ENCODE data around the gene SOAT1.

Gene SOAT1

DNA sequence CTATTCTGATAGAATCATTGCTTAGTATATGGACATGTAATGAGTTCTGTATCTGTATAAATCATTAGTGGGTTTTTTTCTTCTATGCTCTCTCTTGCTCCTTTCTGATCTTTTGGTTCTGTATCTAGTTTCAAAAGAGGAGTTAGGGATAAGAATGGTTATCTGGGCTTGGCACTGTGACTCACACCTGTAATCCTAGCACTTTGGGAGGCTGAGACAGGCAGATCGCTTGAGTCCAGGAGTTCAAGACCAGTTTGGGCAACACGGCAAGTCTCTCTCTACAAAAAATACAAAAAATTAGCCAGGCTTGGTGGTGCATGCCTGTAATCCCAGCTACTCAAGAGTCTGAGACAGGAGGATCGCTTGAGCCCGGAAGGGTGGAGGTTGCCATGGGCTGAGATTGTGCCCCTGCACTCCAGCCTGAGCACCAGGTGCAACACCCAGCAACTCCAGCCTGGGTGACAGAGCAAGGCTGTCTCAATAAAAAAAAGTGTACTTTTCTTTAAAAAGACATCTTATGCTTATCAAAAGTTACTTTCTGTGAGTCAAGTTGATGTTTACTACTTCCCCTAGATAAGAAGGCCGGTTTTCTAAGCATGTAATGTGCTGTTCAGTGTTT lies 44.5 kb downstream of the SOAT1 start:
- Histone ChIP-seq H3K27me3 (ENCODE audit: control insufficient read depth, low read length) (no peaks in the 10 kb centered on the region), H4K20me1 (ENCODE audit: control insufficient read depth, insufficient read depth, low read depth, low read length) (no peaks in the 10 kb centered on the region), H3K27ac (ENCODE audit: low read depth, low read length) (no peak overlapping the region), H3K4me2 (ENCODE audit: low read length) (no peak overlapping the region), H3K36me3 (ENCODE audit: control insufficient read depth, low read length) (peaks cover 26% of the 10 kb centered on the region), H3K4me1 (ENCODE audit: control insufficient read depth, low read length) (peaks cover 14% of the 10 kb centered on the region), H3F3A (ENCODE audit: control insufficient read depth, insufficient read depth) (no peaks in the 10 kb centered on the region), H3K79me2 (ENCODE audit: control insufficient read depth, low read length) (no peaks in the 10 kb centered on the region), H3K9me3 (ENCODE audit: control insufficient read depth, insufficient read depth, low read length) (no peaks in the 10 kb centered on the region), H3K4me3 (ENCODE audit: low read length) (no peak overlapping the region), H3K9me2 (replicated peaks; ENCODE audit: control insufficient read depth, low read length) (no peaks in the 10 kb centered on the region)
- TF ChIP-seq CTCF (IDR thresholded peaks at IDR 0.05; ENCODE audit: low read depth, low read length, poor library complexity, severe bottlenecking) (no peak), EZH2phosphoT487 (IDR thresholded peaks at IDR 0.05; ENCODE audit: borderline replicate concordance, low read length) (no peak)

- Histone ChIP-seq H3K36me3 (ENCODE audit: control insufficient read depth, low read length) (peaks cover 32% of the 10 kb centered on the region), H3K9me2 (replicated peaks; ENCODE audit: control insufficient read depth, low read length) (no peaks in the 10 kb centered on the region), H3K27ac (ENCODE audit: low read depth, low read length) (no peak overlapping the region), H4K20me1 (ENCODE audit: control insufficient read depth, insufficient read depth, low read depth, low read length) (no peaks in the 10 kb centered on the region), H3K79me2 (ENCODE audit: control insufficient read depth, low read length) (no peaks in the 10 kb centered on the region), H3K27me3 (ENCODE audit: control insufficient read depth, low read length) (no peaks in the 10 kb centered on the region), H3K4me1 (ENCODE audit: control insufficient read depth, low read length) (peaks cover 14% of the 10 kb centered on the region), H3K9me3 (ENCODE audit: control insufficient read depth, insufficient read depth, low read length) (no peaks in the 10 kb centered on the region), H3F3A (ENCODE audit: control insufficient read depth, insufficient read depth) (no peaks in the 10 kb centered on the region), H3K4me3 (ENCODE audit: low read length) (no peak overlapping the region), H3K4me2 (ENCODE audit: low read length) (no peak overlapping the region)
- no peak for TF ChIP-seq EZH2phosphoT487 (IDR thresholded peaks at IDR 0.05; ENCODE audit: borderline replicate concordance, low read length)
- TF ChIP-seq CTCF (IDR thresholded peaks at IDR 0.05; ENCODE audit: low read depth, low read length, poor library complexity, severe bottlenecking), result no peak
Measured at GRCh38 chr1:179340918-179341317, 47.3 kb downstream of the SOAT1 start.

- Histone ChIP-seq H3K27me3 (ENCODE audit: control insufficient read depth, low read length) (no peaks in the 10 kb centered on the region), H3K36me3 (ENCODE audit: control insufficient read depth, low read length) (peaks cover 32% of the 10 kb centered on the region), H3K9me3 (ENCODE audit: control insufficient read depth, insufficient read depth, low read length) (no peaks in the 10 kb centered on the region), H3K4me3 (ENCODE audit: low read length) (no peak overlapping the region), H3K79me2 (ENCODE audit: control insufficient read depth, low read length) (no peaks in the 10 kb centered on the region), H3K27ac (ENCODE audit: low read depth, low read length) (no peak overlapping the region), H3K4me2 (ENCODE audit: low read length) (no peak overlapping the region), H3F3A (ENCODE audit: control insufficient read depth, insufficient read depth) (no peaks in the 10 kb centered on the region), H4K20me1 (ENCODE audit: control insufficient read depth, insufficient read depth, low read depth, low read length) (no peaks in the 10 kb centered on the region), H3K9me2 (replicated peaks; ENCODE audit: control insufficient read depth, low read length) (no peaks in the 10 kb centered on the region), H3K4me1 (ENCODE audit: control insufficient read depth, low read length) (peaks cover 14% of the 10 kb centered on the region)
- TF ChIP-seq EZH2phosphoT487 (IDR thresholded peaks at IDR 0.05; ENCODE audit: borderline replicate concordance, low read length) (no peak), CTCF (IDR thresholded peaks at IDR 0.05; ENCODE audit: low read depth, low read length, poor library complexity, severe bottlenecking) (no peak)
Measured at GRCh38 chr1:179341943-179342547, 48.4 kb downstream of the SOAT1 start.
